Ishikawa (cell line): ENCODE data around the gene MYO1B.

Source experiments
- CEBPB ChIP-seq: IDR thresholded peaks from 2 replicates; pipeline ENCODE4 v1.6.1; 2012
- CREB1 ChIP-seq: IDR thresholded peaks from 2 replicates; pipeline ENCODE4 v1.6.1; 2012; ENCODE audit warnings: low read depth
- EGR1 ChIP-seq: IDR thresholded peaks from 2 replicates; pipeline ENCODE4 v1.6.1; 2012
- EP300 ChIP-seq: IDR thresholded peaks from 2 replicates; pipeline ENCODE4 v1.6.1; 2012; ENCODE audit warnings: borderline replicate concordance
- FOXM1 ChIP-seq: IDR thresholded peaks from 2 replicates; pipeline ENCODE4 v1.6.1; 2012; ENCODE audit warnings: low read depth, borderline replicate concordance
- NFIC ChIP-seq: IDR thresholded peaks from 2 replicates; pipeline ENCODE4 v1.6.1; 2012
- RAD21 ChIP-seq: IDR thresholded peaks from 2 replicates; pipeline ENCODE4 v1.6.1; 2012; ENCODE audit warnings: low read depth
- TCF12 ChIP-seq: IDR thresholded peaks from 2 replicates; pipeline ENCODE4 v1.6.1; 2012; ENCODE audit warnings: low read depth
- TEAD4 ChIP-seq: IDR thresholded peaks from 2 replicates; pipeline ENCODE4 v1.6.1; 2012
- YY1 ChIP-seq: IDR thresholded peaks from 2 replicates; pipeline ENCODE4 v1.6.1; 2012; ENCODE audit warnings: low read depth
- ZBTB7A ChIP-seq: IDR thresholded peaks from 2 replicates; pipeline ENCODE4 v1.6.1; 2012; ENCODE audit warnings: low read depth
- TF ChIP-seq, protein P1 (sequence below): IDR thresholded peaks from 2 replicates; pipeline ENCODE4 v1.6.1; 2012; ENCODE audit warnings: low read depth, mild to moderate bottlenecking
- TF ChIP-seq, protein P2 (sequence below): IDR thresholded peaks from 2 replicates; pipeline ENCODE4 v1.6.1; 2012
- TF ChIP-seq, protein P3 (sequence below): IDR thresholded peaks from 2 replicates; pipeline ENCODE4 v1.6.1; 2012

DNA sequence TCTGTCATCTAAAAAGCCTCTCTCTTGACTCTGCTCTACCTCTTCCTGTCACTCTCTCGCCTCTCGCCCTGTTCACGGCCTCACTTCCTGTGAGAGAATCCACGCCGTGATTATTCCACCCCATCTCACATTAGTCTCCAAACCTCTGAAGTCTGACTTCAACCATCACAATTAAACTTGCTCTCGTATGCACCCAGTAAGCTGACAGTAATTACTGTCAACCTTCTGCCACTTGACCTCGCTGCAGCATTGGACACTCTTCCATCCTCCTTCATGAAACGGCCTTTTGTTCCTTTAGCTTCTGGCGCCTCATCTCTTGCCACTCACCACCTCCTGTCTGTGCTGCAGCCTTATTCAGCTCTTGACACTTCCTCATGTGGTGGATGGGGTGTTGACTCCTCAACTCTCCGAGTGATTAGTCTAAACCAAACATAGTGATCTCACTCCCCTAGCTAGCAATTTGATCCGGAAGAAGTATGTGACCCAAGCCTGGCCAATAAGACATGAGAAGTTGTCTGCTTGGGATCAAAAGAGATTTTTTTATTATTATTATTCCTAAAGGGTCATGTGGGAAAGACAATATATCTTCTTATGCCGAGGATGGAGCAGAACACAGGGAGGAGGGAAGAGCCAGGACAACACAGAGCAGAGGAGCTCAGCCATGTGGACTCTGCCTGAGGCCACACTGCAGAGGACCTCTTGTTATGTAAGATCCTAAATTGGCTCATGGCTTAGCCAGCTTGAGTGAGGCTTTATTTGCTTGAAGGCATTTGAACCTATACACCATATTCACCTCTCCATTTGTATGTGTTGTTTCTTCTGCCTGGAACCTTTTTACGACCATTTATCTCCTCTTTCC is 38.4 kb upstream of the MYO1B start:
- no peak for TF ChIP-seq CEBPB
- no peak for TF ChIP-seq FOXM1
- TF ChIP-seq CREB1: no peak
- TF ChIP-seq TCF12: no peak
- TF ChIP-seq, protein P1, sequence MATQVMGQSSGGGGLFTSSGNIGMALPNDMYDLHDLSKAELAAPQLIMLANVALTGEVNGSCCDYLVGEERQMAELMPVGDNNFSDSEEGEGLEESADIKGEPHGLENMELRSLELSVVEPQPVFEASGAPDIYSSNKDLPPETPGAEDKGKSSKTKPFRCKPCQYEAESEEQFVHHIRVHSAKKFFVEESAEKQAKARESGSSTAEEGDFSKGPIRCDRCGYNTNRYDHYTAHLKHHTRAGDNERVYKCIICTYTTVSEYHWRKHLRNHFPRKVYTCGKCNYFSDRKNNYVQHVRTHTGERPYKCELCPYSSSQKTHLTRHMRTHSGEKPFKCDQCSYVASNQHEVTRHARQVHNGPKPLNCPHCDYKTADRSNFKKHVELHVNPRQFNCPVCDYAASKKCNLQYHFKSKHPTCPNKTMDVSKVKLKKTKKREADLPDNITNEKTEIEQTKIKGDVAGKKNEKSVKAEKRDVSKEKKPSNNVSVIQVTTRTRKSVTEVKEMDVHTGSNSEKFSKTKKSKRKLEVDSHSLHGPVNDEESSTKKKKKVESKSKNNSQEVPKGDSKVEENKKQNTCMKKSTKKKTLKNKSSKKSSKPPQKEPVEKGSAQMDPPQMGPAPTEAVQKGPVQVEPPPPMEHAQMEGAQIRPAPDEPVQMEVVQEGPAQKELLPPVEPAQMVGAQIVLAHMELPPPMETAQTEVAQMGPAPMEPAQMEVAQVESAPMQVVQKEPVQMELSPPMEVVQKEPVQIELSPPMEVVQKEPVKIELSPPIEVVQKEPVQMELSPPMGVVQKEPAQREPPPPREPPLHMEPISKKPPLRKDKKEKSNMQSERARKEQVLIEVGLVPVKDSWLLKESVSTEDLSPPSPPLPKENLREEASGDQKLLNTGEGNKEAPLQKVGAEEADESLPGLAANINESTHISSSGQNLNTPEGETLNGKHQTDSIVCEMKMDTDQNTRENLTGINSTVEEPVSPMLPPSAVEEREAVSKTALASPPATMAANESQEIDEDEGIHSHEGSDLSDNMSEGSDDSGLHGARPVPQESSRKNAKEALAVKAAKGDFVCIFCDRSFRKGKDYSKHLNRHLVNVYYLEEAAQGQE: no peak
- TF ChIP-seq NFIC: no peak
- no peak for TF ChIP-seq RAD21
- TF ChIP-seq, protein P2, sequence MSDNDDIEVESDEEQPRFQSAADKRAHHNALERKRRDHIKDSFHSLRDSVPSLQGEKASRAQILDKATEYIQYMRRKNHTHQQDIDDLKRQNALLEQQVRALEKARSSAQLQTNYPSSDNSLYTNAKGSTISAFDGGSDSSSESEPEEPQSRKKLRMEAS: no peak
- TF ChIP-seq, protein P3, sequence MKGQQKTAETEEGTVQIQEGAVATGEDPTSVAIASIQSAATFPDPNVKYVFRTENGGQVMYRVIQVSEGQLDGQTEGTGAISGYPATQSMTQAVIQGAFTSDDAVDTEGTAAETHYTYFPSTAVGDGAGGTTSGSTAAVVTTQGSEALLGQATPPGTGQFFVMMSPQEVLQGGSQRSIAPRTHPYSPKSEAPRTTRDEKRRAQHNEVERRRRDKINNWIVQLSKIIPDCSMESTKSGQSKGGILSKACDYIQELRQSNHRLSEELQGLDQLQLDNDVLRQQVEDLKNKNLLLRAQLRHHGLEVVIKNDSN: no peak
- TF ChIP-seq EP300: no peak
- no peak for TF ChIP-seq YY1
- TF ChIP-seq EGR1: no peak
- no peak for TF ChIP-seq TEAD4
- no peak for TF ChIP-seq ZBTB7A
